BLaER1 (cell line): ENCODE results near the gene DHRSX.

Experiments
- H3K27ac ChIP-seq: shearing (Covaris generic); formaldehyde crosslinking; 2 replicates; pipeline ENCODE4 v1.8.1; 2022
- H3K27me3 ChIP-seq: shearing (Covaris generic); formaldehyde crosslinking; 2 replicates; pipeline ENCODE4 v1.8.1; 2022
- H3K36me3 ChIP-seq: shearing (Covaris generic); formaldehyde crosslinking; 2 replicates; pipeline ENCODE4 v1.8.1; 2022
- H3K4me1 ChIP-seq: shearing (Covaris generic); formaldehyde crosslinking; 2 replicates; pipeline ENCODE4 v1.8.1; 2022
- H3K4me2 ChIP-seq: shearing (Covaris generic); formaldehyde crosslinking; 2 replicates; pipeline ENCODE4 v1.8.1; 2022
- H3K4me3 ChIP-seq: shearing (Covaris generic); formaldehyde crosslinking; 2 replicates; pipeline ENCODE4 v1.8.1; 2022
- H3K9ac ChIP-seq: shearing (Covaris generic); formaldehyde crosslinking; 2 replicates; pipeline ENCODE4 v1.8.1; 2022
- H3K9me3 ChIP-seq: shearing (Covaris generic); formaldehyde crosslinking; 2 replicates; pipeline ENCODE4 v1.8.1; 2022
- H4K20me1 ChIP-seq: shearing (Covaris generic); formaldehyde crosslinking; 2 replicates; pipeline ENCODE4 v1.8.1; 2022
- Cebpa-rat ChIP-seq: shearing (Covaris generic); IDR thresholded peaks from 2 replicates; pipeline ENCODE4 v1.8.1; 2022

DHRSX gene

GRCh38 chrX:2184089-2184488 is 316.7 kb downstream of the DHRSX start:
- Histone ChIP-seq H3K4me1 (peaks cover 6% of the 10 kb centered on the region), H3K36me3 (peaks cover 19% of the 10 kb centered on the region; the same call in 1 of the 2 replicates), H3K4me2 (no peak overlapping the region)

GRCh38 chrX:2183193-2183725 is 317.5 kb downstream of the DHRSX start:
- Histone ChIP-seq H3K4me2 (no peak overlapping the region), H3K9ac (no peak overlapping the region), H3K9me3 (peaks cover 29% of the 10 kb centered on the region), H3K27me3 (no peaks in the 10 kb centered on the region), H3K27ac (no peak overlapping the region), H4K20me1 (no peaks in the 10 kb centered on the region), H3K36me3 (peaks cover 19% of the 10 kb centered on the region; the same call in 1 of the 2 replicates), H3K4me3 (no peak overlapping the region), H3K4me1 (peaks cover 14% of the 10 kb centered on the region)
- TF ChIP-seq Cebpa-rat = no peak

More at GRCh38 chrX:2184089-2184488, 316.7 kb downstream of the DHRSX start:
- Histone ChIP-seq H3K27me3 (no peaks in the 10 kb centered on the region), H3K9me3 (peaks cover 37% of the 10 kb centered on the region), H3K27ac (no peak overlapping the region), H3K9ac (no peak overlapping the region), H3K4me3 (no peak overlapping the region), H4K20me1 (no peaks in the 10 kb centered on the region)
- no peak for TF ChIP-seq Cebpa-rat

DNA sequence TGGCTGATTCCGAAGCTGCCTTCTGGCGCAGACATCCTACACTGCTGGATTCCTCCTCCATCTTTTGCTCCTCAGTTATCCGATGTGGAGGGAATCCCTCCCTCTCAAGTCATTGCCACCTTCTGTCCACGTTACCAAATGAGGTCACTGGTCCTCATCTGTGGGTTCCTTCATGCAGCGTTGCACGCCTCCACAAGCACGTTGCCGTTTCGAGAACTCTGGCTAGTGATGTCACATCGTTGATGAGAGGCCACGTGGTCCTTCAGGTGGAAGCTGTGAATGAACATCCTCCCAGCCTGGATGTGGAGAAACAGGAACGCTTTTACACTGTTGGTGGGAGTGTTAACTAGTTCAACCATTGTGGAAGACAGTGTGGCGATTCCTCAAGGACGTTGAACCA is 323.2 kb downstream of the DHRSX start:
- no peak for TF ChIP-seq Cebpa-rat
- no peak overlapping the region for H3K4me3 ChIP-seq
- H3K4me2 ChIP-seq = no peak overlapping the region
- peaks cover 5% of the 10 kb centered on the region; the same call in 1 of the 2 replicates for H3K36me3 ChIP-seq
- H3K4me1 ChIP-seq = peaks cover 37% of the 10 kb centered on the region
- H3K27me3 ChIP-seq = no peaks in the 10 kb centered on the region
- no peak overlapping the region for H3K27ac ChIP-seq
- no peak overlapping the region for H3K9ac ChIP-seq
- no peaks in the 10 kb centered on the region for H3K9me3 ChIP-seq
- H4K20me1 ChIP-seq = no peaks in the 10 kb centered on the region

- peaks cover 37% of the 10 kb centered on the region for H3K4me1 ChIP-seq
Measured at GRCh38 chrX:2176733-2177132, 324.0 kb downstream of the DHRSX start.

GRCh38 chrX:2176274-2176673 is 324.5 kb downstream of the DHRSX start:
- Histone ChIP-seq H3K36me3 (peaks cover 5% of the 10 kb centered on the region; the same call in 1 of the 2 replicates), H3K27ac (no peak overlapping the region), H4K20me1 (no peaks in the 10 kb centered on the region), H3K9ac (no peak overlapping the region), H3K4me1 (peaks cover 37% of the 10 kb centered on the region), H3K4me3 (no peak overlapping the region), H3K4me2 (no peak overlapping the region), H3K9me3 (no peaks in the 10 kb centered on the region), H3K27me3 (no peaks in the 10 kb centered on the region)
- TF ChIP-seq Cebpa-rat = no peak

More at GRCh38 chrX:2176733-2177132, 324.0 kb downstream of the DHRSX start:
- no peak overlapping the region for H3K9ac ChIP-seq
- no peak overlapping the region for H3K4me3 ChIP-seq
- H3K36me3 ChIP-seq = peaks cover 5% of the 10 kb centered on the region; the same call in 1 of the 2 replicates
- no peak overlapping the region for H3K4me2 ChIP-seq
- no peaks in the 10 kb centered on the region for H4K20me1 ChIP-seq
- no peak overlapping the region for H3K27ac ChIP-seq
- no peaks in the 10 kb centered on the region for H3K27me3 ChIP-seq
- no peak for TF ChIP-seq Cebpa-rat
- no peaks in the 10 kb centered on the region for H3K9me3 ChIP-seq

DNA sequence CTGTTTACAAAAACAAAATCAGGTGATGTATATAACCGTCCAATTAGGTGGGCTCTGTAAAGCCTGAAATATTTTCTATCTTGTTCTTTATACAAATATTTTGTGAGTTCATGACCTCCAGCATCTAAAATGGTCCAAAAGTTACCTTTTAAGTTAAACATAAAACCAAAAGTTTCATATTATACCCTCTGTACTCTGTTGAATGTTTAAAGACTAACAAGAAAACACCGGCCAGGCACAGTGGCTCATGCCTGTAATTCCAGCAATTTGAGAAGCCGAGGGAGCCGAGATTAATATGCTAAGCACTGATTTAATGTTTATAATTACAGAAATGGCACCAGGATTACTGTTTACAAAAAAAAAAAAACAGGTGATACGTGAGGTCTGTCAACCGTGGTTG is 328.4 kb downstream of the DHRSX start:
- peaks cover 12% of the 10 kb centered on the region for H3K9me3 ChIP-seq
- H3K4me3 ChIP-seq = no peak overlapping the region
- no peaks in the 10 kb centered on the region for H3K27me3 ChIP-seq
- no peak overlapping the region for H3K9ac ChIP-seq
- H3K27ac ChIP-seq = no peak overlapping the region
- H4K20me1 ChIP-seq = no peaks in the 10 kb centered on the region
- no peak overlapping the region for H3K4me2 ChIP-seq
- peaks cover 1% of the 10 kb centered on the region; the same call in 1 of the 2 replicates for H3K36me3 ChIP-seq
- peaks cover 20% of the 10 kb centered on the region for H3K4me1 ChIP-seq
- no peak for TF ChIP-seq Cebpa-rat
